BE2C (cell line): ENCODE measurements around the gene COL15A1.

Experiments used
- DNase-seq: peaks from one replicate; pipeline ENCODE4 v3.0.0-alpha.2; 2020
- H3K27me3 ChIP-seq: fragments of 250-450 bp; sonication (Bioruptor Pico); 2 replicates; pipeline ENCODE4 v1.5.1; 2020; ENCODE audit warnings: mild to moderate bottlenecking
- H3K36me3 ChIP-seq: fragments of 250-450 bp; sonication (Bioruptor Pico); 2 replicates; pipeline ENCODE4 v1.5.1; 2020; ENCODE audit warnings: mild to moderate bottlenecking
- H3K4me1 ChIP-seq: fragments of 250-450 bp; sonication (Bioruptor Pico); 2 replicates; pipeline ENCODE4 v1.5.1; 2020
- H3K4me3 ChIP-seq: 2 replicates; pipeline ENCODE4 v1.5.1; 2011; ENCODE audit warnings: low read depth, low read length
- H3K9me3 ChIP-seq: fragments of 250-450 bp; sonication (Bioruptor Pico); 2 replicates; pipeline ENCODE4 v1.5.1; 2020
- CTCF ChIP-seq: IDR thresholded peaks from 2 replicates; pipeline ENCODE4 v1.5.1; 2012; ENCODE audit warnings: mild to moderate bottlenecking, low read depth, low read length

Gene COL15A1

GRCh38 chr9:98944734-98945074 is 997 bp downstream of the COL15A1 start:
- H3K27me3 ChIP-seq, result peaks cover 50% of the 10 kb centered on the region
- H3K9me3 ChIP-seq, result no peaks in the 10 kb centered on the region; the same call in 1 of the 2 replicates
- no peak for TF ChIP-seq CTCF
- H3K4me3 ChIP-seq, result no peak overlapping the region
- no peaks in the 10 kb centered on the region for H3K4me1 ChIP-seq
- DNase-seq, result no peak
- H3K36me3 ChIP-seq, result no peaks in the 10 kb centered on the region

GRCh38 chr9:98949565-98949964 is 5.9 kb downstream of the COL15A1 start:
- no peak for DNase-seq
- H3K4me1 ChIP-seq, result no peaks in the 10 kb centered on the region
- H3K36me3 ChIP-seq, result no peaks in the 10 kb centered on the region
- no peaks in the 10 kb centered on the region; the same call in 1 of the 2 replicates for H3K9me3 ChIP-seq
- no peak overlapping the region for H3K4me3 ChIP-seq
- peaks cover 22% of the 10 kb centered on the region for H3K27me3 ChIP-seq
- no peak for TF ChIP-seq CTCF

- no peak for TF ChIP-seq CTCF
- Histone ChIP-seq H3K36me3 (no peaks in the 10 kb centered on the region), H3K4me1 (no peaks in the 10 kb centered on the region), H3K9me3 (no peaks in the 10 kb centered on the region; the same call in 1 of the 2 replicates), H3K27me3 (peaks cover 15% of the 10 kb centered on the region), H3K4me3 (no peak overlapping the region)
- no peak for DNase-seq
These were observed 6.6 kb downstream of the COL15A1 start for GRCh38 chr9:98950262-98950661.

- TF ChIP-seq CTCF, result no peak
- no peaks in the 10 kb centered on the region for H3K9me3 ChIP-seq
- H3K27me3 ChIP-seq, result peaks cover 1% of the 10 kb centered on the region; the same call in 1 of the 2 replicates
- DNase-seq, result no peak
- H3K4me1 ChIP-seq, result no peaks in the 10 kb centered on the region
- H3K4me3 ChIP-seq, result no peak overlapping the region
- no peaks in the 10 kb centered on the region for H3K36me3 ChIP-seq
These were observed 8.3 kb downstream of the COL15A1 start for GRCh38 chr9:98951967-98952366.

- Histone ChIP-seq H3K4me3 (no peak overlapping the region), H3K36me3 (no peaks in the 10 kb centered on the region), H3K27me3 (no peaks in the 10 kb centered on the region; the same call in 1 of the 2 replicates), H3K4me1 (no peaks in the 10 kb centered on the region), H3K9me3 (no peaks in the 10 kb centered on the region)
- TF ChIP-seq CTCF, result no peak
- no peak for DNase-seq
These were observed 10.0 kb downstream of the COL15A1 start for GRCh38 chr9:98953581-98954243.

GRCh38 chr9:98954244-98954610 is 10.5 kb downstream of the COL15A1 start:
- H3K9me3 ChIP-seq, result no peaks in the 10 kb centered on the region
- no peak for TF ChIP-seq CTCF
- H3K4me3 ChIP-seq, result no peak overlapping the region
- H3K27me3 ChIP-seq, result no peaks in the 10 kb centered on the region; the same call in 1 of the 2 replicates
- H3K36me3 ChIP-seq, result no peaks in the 10 kb centered on the region
- DNase-seq, result no peak
- no peaks in the 10 kb centered on the region for H3K4me1 ChIP-seq
